ENCODE data around the gene KCNK1.

DNA sequence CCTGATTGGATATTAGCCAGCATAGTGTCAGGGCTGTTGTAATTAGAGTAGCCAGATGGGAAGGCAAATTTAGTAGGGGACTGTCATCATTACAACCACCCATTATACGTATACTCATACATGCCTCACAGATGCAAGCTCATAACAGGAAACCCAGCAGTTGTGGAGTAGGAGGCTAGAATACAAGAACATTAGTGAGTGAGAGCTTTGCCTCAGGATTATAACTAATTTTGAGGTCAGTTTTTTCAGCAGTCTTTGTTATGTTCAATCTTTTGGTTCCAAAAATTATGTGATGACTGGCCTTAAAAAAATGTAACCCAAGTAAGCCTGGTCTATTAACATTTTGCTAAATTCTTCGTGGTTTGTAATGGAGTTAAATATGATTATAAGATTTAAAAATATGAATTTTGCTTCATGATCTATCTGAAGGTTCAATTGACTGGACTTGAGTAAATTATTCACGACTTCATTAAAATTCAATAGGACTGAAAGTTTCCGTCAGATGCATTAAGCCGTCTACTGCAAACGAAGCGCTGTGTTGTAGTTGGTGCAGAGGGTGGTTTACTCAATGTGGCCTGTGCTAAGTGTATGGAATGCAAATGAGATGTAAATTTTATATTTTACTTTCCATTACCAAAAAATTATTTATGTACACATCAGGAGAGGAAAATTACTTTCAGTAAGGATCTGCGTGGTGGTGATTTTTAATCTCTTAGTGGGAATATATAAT lies 48.8 kb downstream of the KCNK1 start:
- TF ChIP-seq, protein P1, sequence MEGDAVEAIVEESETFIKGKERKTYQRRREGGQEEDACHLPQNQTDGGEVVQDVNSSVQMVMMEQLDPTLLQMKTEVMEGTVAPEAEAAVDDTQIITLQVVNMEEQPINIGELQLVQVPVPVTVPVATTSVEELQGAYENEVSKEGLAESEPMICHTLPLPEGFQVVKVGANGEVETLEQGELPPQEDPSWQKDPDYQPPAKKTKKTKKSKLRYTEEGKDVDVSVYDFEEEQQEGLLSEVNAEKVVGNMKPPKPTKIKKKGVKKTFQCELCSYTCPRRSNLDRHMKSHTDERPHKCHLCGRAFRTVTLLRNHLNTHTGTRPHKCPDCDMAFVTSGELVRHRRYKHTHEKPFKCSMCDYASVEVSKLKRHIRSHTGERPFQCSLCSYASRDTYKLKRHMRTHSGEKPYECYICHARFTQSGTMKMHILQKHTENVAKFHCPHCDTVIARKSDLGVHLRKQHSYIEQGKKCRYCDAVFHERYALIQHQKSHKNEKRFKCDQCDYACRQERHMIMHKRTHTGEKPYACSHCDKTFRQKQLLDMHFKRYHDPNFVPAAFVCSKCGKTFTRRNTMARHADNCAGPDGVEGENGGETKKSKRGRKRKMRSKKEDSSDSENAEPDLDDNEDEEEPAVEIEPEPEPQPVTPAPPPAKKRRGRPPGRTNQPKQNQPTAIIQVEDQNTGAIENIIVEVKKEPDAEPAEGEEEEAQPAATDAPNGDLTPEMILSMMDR (IDR thresholded peaks at IDR 0.05; ENCODE audit: low read depth, low read length), result no peak
- TF ChIP-seq POLR2A (IDR thresholded peaks at IDR 0.05; ENCODE audit: extremely low read depth, insufficient read length), result no peak
- no peak for TF ChIP-seq MYC (IDR thresholded peaks at IDR 0.05; ENCODE audit: low read depth, low read length)
- TF ChIP-seq MAX (IDR thresholded peaks at IDR 0.05; ENCODE audit: low read depth, low read length), result no peak
